ENCODE measurements around the gene GALNS. TPM values are rescaled to one million over a fixed set of nuclear protein-coding genes. Genes with fewer than 3 reads are reported as not detected.

Gene GALNS
- total and polyA plus RNA-seq, 2 donors (not counting 1 experiment from before 2014, with no cell fraction given) = 10.6 to 29.6 TPM

DNA sequence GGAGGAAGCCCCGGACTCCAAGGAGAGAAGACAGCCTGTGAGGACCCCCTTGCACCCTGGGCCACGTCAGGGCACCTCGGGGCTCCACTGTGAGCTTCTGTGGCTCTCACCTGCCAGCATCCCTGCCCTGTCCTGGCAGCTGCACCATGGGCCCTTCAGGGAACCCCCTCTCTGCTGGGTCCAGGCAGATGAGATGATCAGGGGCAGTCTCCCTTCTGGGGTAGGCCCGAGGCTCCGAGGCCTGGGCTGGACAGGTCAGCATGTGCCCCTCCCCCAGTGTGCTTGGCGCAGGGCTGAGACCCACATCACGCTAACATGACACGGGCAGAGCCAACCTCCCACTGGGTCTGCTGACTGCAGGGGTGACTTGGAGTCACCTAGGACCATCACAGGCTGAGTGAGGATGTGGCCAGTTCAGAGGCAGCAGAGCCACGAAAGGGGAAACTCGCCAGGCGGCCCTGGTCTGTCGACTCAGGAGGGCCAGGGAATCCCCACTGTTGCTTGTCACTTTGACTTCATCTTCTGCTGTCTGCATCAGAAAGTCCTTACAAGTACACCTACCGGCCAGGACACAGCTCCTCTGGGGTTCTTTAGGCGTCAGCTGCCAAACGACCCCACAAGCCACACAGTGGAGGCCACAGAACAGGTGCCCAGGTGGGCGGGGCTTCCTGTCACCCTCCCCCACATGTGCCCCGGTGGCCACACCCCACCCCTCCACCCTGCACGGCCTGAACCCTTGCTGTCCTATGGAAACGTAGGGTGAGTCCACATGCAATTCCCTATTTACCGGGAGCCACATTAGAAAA lies 2.2 kb downstream of the GALNS start:
- Histone ChIP-seq H3K79me2 (ENCODE audit: control insufficient read depth, insufficient read depth, low read length) (peaks cover 5% of the 10 kb centered on the region), H3K4me2 (ENCODE audit: extremely low read depth, insufficient read depth, low read length) (no peak overlapping the region), H3K9me3 (ENCODE audit: control insufficient read depth, insufficient read depth, low read depth, low read length) (no peaks in the 10 kb centered on the region), H3K36me3 (ENCODE audit: control insufficient read depth, insufficient read depth, low read length) (no peaks in the 10 kb centered on the region), H3K4me3 (replicated peaks in 1 of 4; ENCODE audit: control extremely low read depth in 1 of 4, insufficient read depth in 1 of 4, low read depth in 3 of 4, low read length in 4 of 4) (no peak overlapping the region), H4K20me1 (ENCODE audit: control insufficient read depth, extremely low read depth, insufficient read depth, low read length) (no peaks in the 10 kb centered on the region), H3K9ac (ENCODE audit: insufficient read depth, low read length) (no peak overlapping the region), H3K4me1 (ENCODE audit: control insufficient read depth, extremely low read depth, insufficient read depth, low read length) (peaks cover 4% of the 10 kb centered on the region), H3K27ac (ENCODE audit: insufficient read depth, low read length) (no peak overlapping the region), H3K27me3 (ENCODE audit: control insufficient read depth, insufficient read depth, low read length) (no peaks in the 10 kb centered on the region), H2AFZ (ENCODE audit: low read length) (no peak overlapping the region)
- DNase-seq (ENCODE audit: low read depth in 2 of 2) = no peak
- TF ChIP-seq, protein P1, sequence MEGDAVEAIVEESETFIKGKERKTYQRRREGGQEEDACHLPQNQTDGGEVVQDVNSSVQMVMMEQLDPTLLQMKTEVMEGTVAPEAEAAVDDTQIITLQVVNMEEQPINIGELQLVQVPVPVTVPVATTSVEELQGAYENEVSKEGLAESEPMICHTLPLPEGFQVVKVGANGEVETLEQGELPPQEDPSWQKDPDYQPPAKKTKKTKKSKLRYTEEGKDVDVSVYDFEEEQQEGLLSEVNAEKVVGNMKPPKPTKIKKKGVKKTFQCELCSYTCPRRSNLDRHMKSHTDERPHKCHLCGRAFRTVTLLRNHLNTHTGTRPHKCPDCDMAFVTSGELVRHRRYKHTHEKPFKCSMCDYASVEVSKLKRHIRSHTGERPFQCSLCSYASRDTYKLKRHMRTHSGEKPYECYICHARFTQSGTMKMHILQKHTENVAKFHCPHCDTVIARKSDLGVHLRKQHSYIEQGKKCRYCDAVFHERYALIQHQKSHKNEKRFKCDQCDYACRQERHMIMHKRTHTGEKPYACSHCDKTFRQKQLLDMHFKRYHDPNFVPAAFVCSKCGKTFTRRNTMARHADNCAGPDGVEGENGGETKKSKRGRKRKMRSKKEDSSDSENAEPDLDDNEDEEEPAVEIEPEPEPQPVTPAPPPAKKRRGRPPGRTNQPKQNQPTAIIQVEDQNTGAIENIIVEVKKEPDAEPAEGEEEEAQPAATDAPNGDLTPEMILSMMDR (conservative IDR thresholded peaks at IDR 0.05 in 1 of 2, IDR thresholded peaks at IDR 0.05 in 1 of 2; ENCODE audit: low read depth in 1 of 2, low read length in 2 of 2) = no peak
- TF ChIP-seq EZH2 (IDR thresholded peaks at IDR 0.05; ENCODE audit: low read length, missing control alignments) = no peak

DNA sequence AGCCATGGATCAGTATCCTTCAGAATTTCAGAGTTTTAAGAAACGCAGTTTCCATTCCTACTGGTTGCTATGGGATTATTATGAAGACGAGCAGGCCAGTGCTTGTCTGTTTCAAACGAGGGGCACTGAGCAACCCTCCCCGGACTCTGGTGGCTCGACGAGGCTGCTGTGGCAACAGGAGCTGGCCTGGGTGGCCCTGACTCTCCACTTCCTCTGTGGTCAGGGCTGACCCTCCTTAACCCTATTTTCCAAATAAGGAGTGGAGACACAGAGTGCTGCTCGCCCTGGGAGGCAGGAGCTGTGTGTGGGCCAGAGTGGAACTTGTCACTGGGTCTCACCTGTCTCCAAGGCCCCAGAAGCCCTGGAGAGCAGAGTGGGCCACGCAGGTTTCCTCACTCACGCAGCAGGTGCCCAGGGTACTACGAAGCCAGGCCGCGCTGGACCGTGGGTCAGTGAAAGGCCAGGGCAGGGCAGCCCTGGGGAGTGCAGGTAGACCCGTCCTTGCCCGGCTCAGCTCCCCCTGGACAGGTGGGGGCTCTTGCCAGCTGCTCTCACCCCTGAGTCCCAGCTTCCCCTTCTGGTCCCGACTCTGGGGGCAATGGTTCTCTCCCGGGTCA lies 3.3 kb downstream of the GALNS start:
- peaks cover 4% of the 10 kb centered on the region for H3K4me1 ChIP-seq (ENCODE audit: control insufficient read depth, extremely low read depth, insufficient read depth, low read length)
- DNase-seq (ENCODE audit: low read depth in 2 of 2) = no peak
- H3K9me3 ChIP-seq (ENCODE audit: control insufficient read depth, insufficient read depth, low read depth, low read length) = no peaks in the 10 kb centered on the region
- peaks cover 5% of the 10 kb centered on the region for H3K79me2 ChIP-seq (ENCODE audit: control insufficient read depth, insufficient read depth, low read length)
- H3K4me3 ChIP-seq (replicated peaks in 1 of 4; ENCODE audit: control extremely low read depth in 1 of 4, insufficient read depth in 1 of 4, low read depth in 3 of 4, low read length in 4 of 4) = no peak overlapping the region
- no peak overlapping the region for H3K27ac ChIP-seq (ENCODE audit: insufficient read depth, low read length)
- H2AFZ ChIP-seq (ENCODE audit: low read length) = no peak overlapping the region
- H3K27me3 ChIP-seq (ENCODE audit: control insufficient read depth, insufficient read depth, low read length) = no peaks in the 10 kb centered on the region
- TF ChIP-seq, protein P1 (conservative IDR thresholded peaks at IDR 0.05 in 1 of 2, IDR thresholded peaks at IDR 0.05 in 1 of 2; ENCODE audit: low read depth in 1 of 2, low read length in 2 of 2) = no peak
- TF ChIP-seq EZH2 (IDR thresholded peaks at IDR 0.05; ENCODE audit: low read length, missing control alignments) = no peak
- no peaks in the 10 kb centered on the region for H4K20me1 ChIP-seq (ENCODE audit: control insufficient read depth, extremely low read depth, insufficient read depth, low read length)
- no peaks in the 10 kb centered on the region for H3K36me3 ChIP-seq (ENCODE audit: control insufficient read depth, insufficient read depth, low read length)
- no peak overlapping the region for H3K9ac ChIP-seq (ENCODE audit: insufficient read depth, low read length)
- H3K4me2 ChIP-seq (ENCODE audit: extremely low read depth, insufficient read depth, low read length) = no peak overlapping the region

DNA sequence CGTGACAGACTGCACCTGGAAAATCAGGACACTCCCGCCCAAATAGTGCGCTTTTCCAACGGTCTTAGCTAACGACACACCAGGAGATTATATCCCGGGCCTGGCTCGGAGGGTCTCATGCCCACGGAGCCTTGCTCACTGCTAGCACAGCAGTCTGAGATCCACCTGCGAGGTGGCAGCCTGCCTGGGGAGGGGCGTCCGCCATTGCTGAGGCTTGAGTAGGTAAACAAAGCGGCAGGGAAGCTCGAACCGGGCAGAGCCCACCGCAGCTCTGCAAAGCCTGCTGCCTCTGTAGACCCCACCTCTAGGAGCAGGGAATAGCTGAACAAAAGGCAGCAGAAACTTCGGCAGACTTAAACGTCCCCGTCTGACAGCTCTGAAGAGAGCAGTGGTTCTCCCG lies 5.1 kb downstream of the GALNS start:
- H3K9ac ChIP-seq (ENCODE audit: insufficient read depth, low read length) = no peak overlapping the region
- H3K4me2 ChIP-seq (ENCODE audit: extremely low read depth, insufficient read depth, low read length) = no peak overlapping the region
- H3K27me3 ChIP-seq (ENCODE audit: control insufficient read depth, insufficient read depth, low read length) = no peaks in the 10 kb centered on the region
- no peak for TF ChIP-seq EZH2 (IDR thresholded peaks at IDR 0.05; ENCODE audit: low read length, missing control alignments)
- TF ChIP-seq, protein P1 (conservative IDR thresholded peaks at IDR 0.05 in 1 of 2, IDR thresholded peaks at IDR 0.05 in 1 of 2; ENCODE audit: low read depth in 1 of 2, low read length in 2 of 2) = no peak
- H3K9me3 ChIP-seq (ENCODE audit: control insufficient read depth, insufficient read depth, low read depth, low read length) = no peaks in the 10 kb centered on the region
- H3K4me1 ChIP-seq (ENCODE audit: control insufficient read depth, extremely low read depth, insufficient read depth, low read length) = peaks cover 4% of the 10 kb centered on the region
- no peak overlapping the region for H2AFZ ChIP-seq (ENCODE audit: low read length)
- H3K4me3 ChIP-seq (replicated peaks in 1 of 4; ENCODE audit: control extremely low read depth in 1 of 4, insufficient read depth in 1 of 4, low read depth in 3 of 4, low read length in 4 of 4) = no peak overlapping the region
- no peak overlapping the region for H3K27ac ChIP-seq (ENCODE audit: insufficient read depth, low read length)
- no peaks in the 10 kb centered on the region for H4K20me1 ChIP-seq (ENCODE audit: control insufficient read depth, extremely low read depth, insufficient read depth, low read length)
- no peaks in the 10 kb centered on the region for H3K36me3 ChIP-seq (ENCODE audit: control insufficient read depth, insufficient read depth, low read length)
- peaks cover 5% of the 10 kb centered on the region for H3K79me2 ChIP-seq (ENCODE audit: control insufficient read depth, insufficient read depth, low read length)
- no peak for DNase-seq (ENCODE audit: low read depth in 2 of 2)
